T-helper 22 cell (primary cell): Measurements from ENCODE around the gene YIPF3.
"Not testable (repeated sequence)": the region's sequence is repeated elsewhere in the genome, so short reads cannot be mapped to it uniquely, and the experiment has no call there.

Experiments used
- DNase-seq: peaks from one replicate; pipeline ENCODE4 v3.0.0-alpha.2; 2020; ENCODE audit warnings: low read depth

Gene YIPF3

GRCh38 chr6:43509984-43510826 lies 6.5 kb downstream of the YIPF3 start, which contains the start of gene LRRC73:
Gene LRRC73, minus strand, starts transcription at chr6:43510346. Its CDS starts 561 bp downstream, at chr6:43509785.
- peak; percentile 67 for DNase-seq

- no peak for DNase-seq
Measured at GRCh38 chr6:43509142-43509983, 7.4 kb downstream of the YIPF3 start.

- no peak for DNase-seq
Measured at GRCh38 chr6:43508481-43509141, 8.1 kb downstream of the YIPF3 start.

GRCh38 chr6:43506667-43507471 lies 9.9 kb downstream of the YIPF3 start:
- peak; percentile 50 for DNase-seq

- DNase-seq, result no peak
Measured at GRCh38 chr6:43506171-43506570, 10.6 kb downstream of the YIPF3 start.

GRCh38 chr6:43505718-43506117 lies 11.0 kb downstream of the YIPF3 start:
- no peak for DNase-seq

GRCh38 chr6:43504756-43505593 lies 11.8 kb downstream of the YIPF3 start:
- no peak for DNase-seq

GRCh38 chr6:43503443-43503842 lies 13.3 kb downstream of the YIPF3 start:
- no peak for DNase-seq

GRCh38 chr6:43502666-43503065 lies 14.1 kb downstream of the YIPF3 start:
- no peak for DNase-seq

GRCh38 chr6:43500921-43501320 lies 15.8 kb downstream of the YIPF3 start:
- no peak for DNase-seq

GRCh38 chr6:43499028-43499815 lies 17.5 kb downstream of the YIPF3 start:
- no peak for DNase-seq

- DNase-seq, result not testable (repeated sequence)
Measured at GRCh38 chr6:43498291-43498690, 18.4 kb downstream of the YIPF3 start.

- no peak for DNase-seq
Measured at GRCh38 chr6:43497689-43498088, 19.0 kb downstream of the YIPF3 start.

GRCh38 chr6:43497129-43497396 lies 19.7 kb downstream of the YIPF3 start:
- DNase-seq, result no peak

GRCh38 chr6:43496370-43497128 lies 20.2 kb downstream of the YIPF3 start:
- no peak for DNase-seq

- DNase-seq, result no peak
Measured at GRCh38 chr6:43495409-43495941, 21.3 kb downstream of the YIPF3 start.

GRCh38 chr6:43494766-43495165 lies 22.0 kb downstream of the YIPF3 start:
- no peak for DNase-seq

GRCh38 chr6:43494321-43494720 lies 22.4 kb downstream of the YIPF3 start:
- no peak for DNase-seq

GRCh38 chr6:43493833-43494232 lies 22.9 kb downstream of the YIPF3 start:
- no peak for DNase-seq
